Caco-2 (cell line): ENCODE measurements around the gene ZNF841. TPM values are rescaled to one million over a fixed set of nuclear protein-coding genes. Genes with fewer than 3 reads are reported as not detected.
"Not testable (repeated sequence)": the region's sequence is repeated elsewhere in the genome, so short reads cannot be mapped to it uniquely, and the experiment has no call there.

Experiments used
- BruUV-seq: library from RNA; stranded (reverse); fragments of 400-500 nt; replicated peaks from 2 replicates; lab custom pipeline; 2021; lab: Mats Ljungman, UMichigan
- CTCF ChIA-PET: fragments of 300-600 bp; sonication (Branson Sonifier 250); formaldehyde crosslinking; loops from one replicate; lab custom pipeline; 2022; ENCODE audit warnings: antibody characterized with exemption; lab: Charles Lee
- POLR2A ChIA-PET: fragments of 300-600 bp; sonication (Branson Sonifier 250); formaldehyde crosslinking; loops from one replicate; lab custom pipeline; 2022; ENCODE audit warnings: antibody characterized with exemption; lab: Charles Lee
- DNase-seq, 2 experiments: peaks; one replicate each; pipeline versions ENCODE4 v3.0.0 to v3.0.0-alpha.2; 2020 to 2022
- H3K27me3 ChIP-seq: replicated peaks from 2 replicates; pipeline ENCODE4 v1.6.0; 2011; ENCODE audit warnings: low read length; ENCODE audit not compliant: control insufficient read depth, insufficient read depth
- H3K36me3 ChIP-seq: 2 replicates; pipeline ENCODE4 v1.5.1; 2011; ENCODE audit warnings: low read length; ENCODE audit not compliant: control insufficient read depth, insufficient read depth
- H3K4me1 ChIP-seq: fragments of 250-450 bp; sonication (Bioruptor Pico); 2 replicates; pipeline ENCODE4 v1.5.1; 2020; ENCODE audit warnings: mild to moderate bottlenecking
- H3K4me3 ChIP-seq: 2 replicates; pipeline ENCODE4 v1.5.1; 2011; ENCODE audit warnings: low read depth, mild to moderate bottlenecking, control low read depth, low read length
- H3K9me3 ChIP-seq: fragments of 250-450 bp; sonication (Bioruptor Pico); 2 replicates; pipeline ENCODE4 v1.5.1; 2020; ENCODE audit warnings: mild to moderate bottlenecking, moderate library complexity
- H3K27ac Mint-ChIP-seq: one replicate; pipeline ENCODE4 v1.8.0; 2022; ENCODE audit warnings: mixed read lengths; ENCODE audit not compliant: unreplicated experiment
- H3K27me3 Mint-ChIP-seq: one replicate; pipeline ENCODE4 v1.8.0; 2022; ENCODE audit warnings: mixed read lengths; ENCODE audit not compliant: insufficient read depth, unreplicated experiment
- H3K36me3 Mint-ChIP-seq: one replicate; pipeline ENCODE4 v1.8.0; 2022; ENCODE audit warnings: mild to moderate bottlenecking, mixed read lengths; ENCODE audit not compliant: insufficient read depth, unreplicated experiment
- H3K4me1 Mint-ChIP-seq: one replicate; pipeline ENCODE4 v1.8.0; 2022; ENCODE audit warnings: low read depth, mixed read lengths; ENCODE audit not compliant: unreplicated experiment
- H3K4me3 Mint-ChIP-seq: one replicate; pipeline ENCODE4 v1.8.0; 2022; ENCODE audit warnings: mild to moderate bottlenecking, moderate library complexity, mixed read lengths; ENCODE audit not compliant: unreplicated experiment
- H3K9me3 Mint-ChIP-seq: one replicate; pipeline ENCODE4 v1.8.0; 2022; ENCODE audit warnings: mixed read lengths; ENCODE audit not compliant: unreplicated experiment
- CTCF ChIP-seq, 2 experiments: fragments of 200-600 bp in 1 of 2; IDR thresholded peaks; 1 replicate in 1 of 2; 2 replicates in 1 of 2; pipeline versions ENCODE4 v1.5.1 to v1.8.0; 2011 to 2022; ENCODE audit warnings: antibody characterized with exemption in 1 of 2, control low read depth in 1 of 2, inconsistent platforms in 1 of 2, low read depth in 1 of 2, low read length in 1 of 2, mild to moderate bottlenecking in 1 of 2, moderate library complexity in 1 of 2; ENCODE audit not compliant: insufficient read depth in 1 of 2, severe bottlenecking in 1 of 2, unreplicated experiment in 1 of 2
- intact Hi-C: fragments of 100-400 bp; cut with micrococcal nuclease; formaldehyde crosslinking; loops from one replicate; pipeline ENCODE4 v1.10.0; 2022; ENCODE audit not compliant: unreplicated experiment
- total RNA-seq: library from RNA; stranded (reverse); gene quantifications from 2 replicates; pipeline ENCODE4 v1.2.3, GENCODE V29; 2022

ZNF841 gene
- total RNA-seq, 1 experiment from 2014 or later: 16.7 TPM

DNA sequence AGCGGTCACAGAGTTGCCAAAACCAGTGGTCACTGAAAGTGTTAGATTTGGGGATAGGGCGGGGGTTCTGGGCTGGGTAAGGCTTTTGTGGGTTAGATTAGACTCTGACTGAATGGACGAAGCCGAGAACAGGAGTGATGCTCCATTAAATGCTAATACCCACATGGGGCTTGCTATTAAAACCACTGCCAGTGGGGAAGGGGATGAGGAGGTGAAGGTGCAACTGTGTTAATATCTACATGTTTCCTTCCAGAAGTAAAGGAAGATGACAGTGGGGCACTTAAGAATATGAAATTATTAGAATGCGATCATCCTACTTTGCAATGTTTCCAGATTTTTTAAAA lies 66.8 kb downstream of the ZNF841 start:
- intact Hi-C loops: loop anchor here (1.0 kb wide), 2 partner anchors 20 kb away; partner anchors contain the start of genes ZNF432 and ZNF615
- TF ChIP-seq CTCF (IDR thresholded peaks at IDR 0.05; ENCODE audit: insufficient read depth in 1 of 2, low read depth in 1 of 2, low read length in 1 of 2, severe bottlenecking in 1 of 2, unreplicated experiment in 1 of 2): no peak
- Histone ChIP-seq H3K27me3 (no peaks in the 10 kb centered on the region), H3K4me1 (peaks cover 32% of the 10 kb centered on the region), H3K4me3 (peak overlapping the region; percentile 79), H3K9me3 (peaks cover 58% of the 10 kb centered on the region), H3K36me3 (peaks cover 11% of the 10 kb centered on the region)
- no peak for DNase-seq
- CTCF ChIA-PET: no interaction called here
- POLR2A ChIA-PET: interaction anchor here (0.8 kb wide), 1 partner anchor 21 kb away, joined by 5 read pairs; the partner anchor contains the start of gene ZNF615
- H3K27ac Mint-ChIP-seq: peak overlapping the region; percentile 93
- peak overlapping the region; percentile 92 for H3K4me3 Mint-ChIP-seq
- H3K27me3 Mint-ChIP-seq: no peaks in the 10 kb centered on the region
- no TSS peak for BruUV-seq
- H3K9me3 Mint-ChIP-seq: peaks cover 46% of the 10 kb centered on the region
- peaks cover 17% of the 10 kb centered on the region for H3K4me1 Mint-ChIP-seq
- peaks cover 51% of the 10 kb centered on the region for H3K36me3 Mint-ChIP-seq

DNA sequence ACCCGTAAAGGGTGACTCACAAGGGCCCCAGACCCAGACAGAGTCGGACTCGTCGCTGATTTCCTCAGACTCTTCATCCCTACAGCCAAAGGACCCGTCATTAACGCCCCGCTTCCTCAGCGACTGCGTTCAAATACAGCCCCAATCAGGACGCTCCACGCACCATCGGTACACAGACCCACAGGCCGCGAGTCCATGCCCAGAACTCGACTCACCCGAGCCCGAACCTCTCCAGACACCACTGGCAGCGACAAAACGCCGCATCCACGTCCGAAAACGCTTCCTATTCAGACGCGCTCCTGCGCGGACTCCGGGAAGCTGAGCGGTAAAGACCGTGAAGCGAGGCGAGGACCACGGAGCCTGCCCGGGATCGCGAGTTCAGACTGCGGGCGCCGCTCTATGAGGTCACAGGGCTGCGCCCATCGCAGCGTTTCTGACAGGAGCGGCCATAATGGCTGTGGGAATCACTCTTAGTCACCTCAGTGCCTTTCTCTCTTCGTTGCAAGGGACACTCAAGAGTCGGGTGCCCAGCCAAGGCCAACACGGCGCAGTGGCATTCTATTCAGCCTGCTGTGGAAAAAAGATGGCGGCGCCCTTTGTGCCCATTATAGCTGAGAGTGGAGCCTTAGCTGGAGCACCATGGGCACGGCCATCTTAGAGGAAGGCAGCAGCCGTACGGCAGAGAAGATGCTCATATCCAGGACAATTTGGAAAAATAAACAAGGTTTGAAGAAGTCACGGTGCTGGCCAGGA lies 67.4 kb downstream of the ZNF841 start, which contains the start of gene ZNF614:
Gene ZNF614, minus strand, starts transcription at position 353 of the 753 bp plus-strand sequence. CDS start 2,634 bp downstream, outside the sequence.
- Histone ChIP-seq H3K27me3 (no peaks in the 10 kb centered on the region), H3K9me3 (peaks cover 58% of the 10 kb centered on the region), H3K4me1 (peaks cover 32% of the 10 kb centered on the region), H3K4me3 (peak within 1 kb of the TSS; percentile 79), H3K36me3 (peaks cover 14% of the 10 kb centered on the region)
- Mint-ChIP-seq H3K27ac (peak within 1 kb of the TSS; percentile 93), H3K4me3 (peak within 1 kb of the TSS; percentile 92), H3K36me3 (peaks cover 52% of the 10 kb centered on the region), H3K9me3 (peaks cover 47% of the 10 kb centered on the region), H3K27me3 (no peaks in the 10 kb centered on the region), H3K4me1 (peaks cover 17% of the 10 kb centered on the region)
- ChIA-PET CTCF (no interaction called here), POLR2A (interaction anchor here (0.8 kb wide), 2 partner anchors 20 to 66 kb away, joined by 3 to 5 read pairs; partner anchors contain the start of gene ZNF615)
- DNase-seq: peak; percentile 87 to 90
- intact Hi-C loops: loop anchor here (1.0 kb wide), 2 partner anchors 20 kb away; partner anchors contain the start of genes ZNF432 and ZNF615
- TF ChIP-seq CTCF (IDR thresholded peaks at IDR 0.05; ENCODE audit: insufficient read depth in 1 of 2, low read depth in 1 of 2, low read length in 1 of 2, severe bottlenecking in 1 of 2, unreplicated experiment in 1 of 2): no peak
- no TSS peak for BruUV-seq

DNA sequence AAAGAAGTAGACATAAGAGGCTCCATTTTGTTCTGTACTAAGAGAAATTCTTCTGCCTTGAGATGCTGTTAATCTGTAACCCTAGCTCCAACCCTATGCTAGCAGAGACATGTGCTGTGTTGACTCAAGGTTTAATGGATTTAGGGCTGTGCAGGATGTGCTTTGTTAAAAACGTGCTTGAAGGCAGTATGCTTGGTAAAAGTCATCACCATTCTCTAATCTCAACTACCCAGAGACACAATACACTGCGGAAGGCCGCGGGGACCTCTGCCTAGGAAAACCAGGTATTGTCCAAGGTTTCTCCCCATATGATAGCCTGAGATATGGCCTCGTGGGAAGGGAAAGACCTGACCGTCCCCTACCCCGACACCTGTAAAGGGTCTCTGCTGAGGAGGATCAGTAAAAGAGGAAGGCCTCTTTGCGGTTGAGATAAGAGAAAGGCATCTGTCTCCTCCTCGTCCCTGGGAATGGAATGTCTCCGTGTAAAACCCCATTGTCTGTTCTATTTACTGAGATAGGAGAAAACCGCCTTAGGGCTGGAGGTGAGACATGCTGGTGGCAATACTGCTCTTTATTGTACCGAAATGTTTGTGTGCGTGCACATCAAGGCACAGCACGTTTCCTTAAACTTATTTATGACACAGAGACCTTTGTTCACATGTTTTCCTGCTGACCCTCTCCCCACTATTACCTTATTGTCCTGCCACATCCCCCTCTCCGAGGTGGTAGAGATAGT lies 69.1 kb downstream of the ZNF841 start:
- H3K4me3 ChIP-seq, H3K27me3 Mint-ChIP-seq, intact Hi-C loops, BruUV-seq, CTCF ChIA-PET, POLR2A ChIA-PET, H3K27me3 ChIP-seq: not testable (repeated sequence)
- DNase-seq: peak in 1 of 2 experiments; percentile 11
- Mint-ChIP-seq H3K4me3 (peak overlapping the region; percentile 92), H3K27ac (peak overlapping the region; percentile 93), H3K4me1 (peaks cover 17% of the 10 kb centered on the region), H3K9me3 (peaks cover 56% of the 10 kb centered on the region), H3K36me3 (peaks cover 67% of the 10 kb centered on the region)
- Histone ChIP-seq H3K9me3 (peaks cover 61% of the 10 kb centered on the region), H3K36me3 (peaks cover 17% of the 10 kb centered on the region), H3K4me1 (peaks cover 32% of the 10 kb centered on the region)

- H3K4me1 ChIP-seq: peaks cover 32% of the 10 kb centered on the region
- H3K9me3 ChIP-seq: peaks cover 70% of the 10 kb centered on the region
- H3K36me3 Mint-ChIP-seq: peaks cover 86% of the 10 kb centered on the region
- H3K4me1 Mint-ChIP-seq: peaks cover 17% of the 10 kb centered on the region
- H3K4me3 Mint-ChIP-seq, CTCF ChIA-PET, H3K4me3 ChIP-seq, POLR2A ChIA-PET, intact Hi-C loops, BruUV-seq, H3K27me3 Mint-ChIP-seq, H3K27me3 ChIP-seq: not testable (repeated sequence)
- H3K27ac Mint-ChIP-seq: peak overlapping the region; percentile 76
- DNase-seq: peak; percentile 50 to 53
- H3K9me3 Mint-ChIP-seq: peaks cover 52% of the 10 kb centered on the region
- peaks cover 23% of the 10 kb centered on the region for H3K36me3 ChIP-seq
Observed at GRCh38 chr19:52024478-52024877, 71.1 kb downstream of the ZNF841 start.
